GM19239 (cell line): Measurements from ENCODE around the gene GATC.
"Not testable (repeated sequence)": the region's sequence is repeated elsewhere in the genome, so short reads cannot be mapped to it uniquely, and the experiment has no call there.

Experiments used
- DNase-seq: peaks from one replicate; pipeline ENCODE4 v3.0.0; 2011; ENCODE audit warnings: low spot score; ENCODE audit not compliant: insufficient read length
- FAIRE-seq: peaks from 2 replicates; lab custom pipeline; 2011; peaks lifted over from hg19 to GRCh38; lab: Jason Lieb, UNC

The GATC gene

DNA sequence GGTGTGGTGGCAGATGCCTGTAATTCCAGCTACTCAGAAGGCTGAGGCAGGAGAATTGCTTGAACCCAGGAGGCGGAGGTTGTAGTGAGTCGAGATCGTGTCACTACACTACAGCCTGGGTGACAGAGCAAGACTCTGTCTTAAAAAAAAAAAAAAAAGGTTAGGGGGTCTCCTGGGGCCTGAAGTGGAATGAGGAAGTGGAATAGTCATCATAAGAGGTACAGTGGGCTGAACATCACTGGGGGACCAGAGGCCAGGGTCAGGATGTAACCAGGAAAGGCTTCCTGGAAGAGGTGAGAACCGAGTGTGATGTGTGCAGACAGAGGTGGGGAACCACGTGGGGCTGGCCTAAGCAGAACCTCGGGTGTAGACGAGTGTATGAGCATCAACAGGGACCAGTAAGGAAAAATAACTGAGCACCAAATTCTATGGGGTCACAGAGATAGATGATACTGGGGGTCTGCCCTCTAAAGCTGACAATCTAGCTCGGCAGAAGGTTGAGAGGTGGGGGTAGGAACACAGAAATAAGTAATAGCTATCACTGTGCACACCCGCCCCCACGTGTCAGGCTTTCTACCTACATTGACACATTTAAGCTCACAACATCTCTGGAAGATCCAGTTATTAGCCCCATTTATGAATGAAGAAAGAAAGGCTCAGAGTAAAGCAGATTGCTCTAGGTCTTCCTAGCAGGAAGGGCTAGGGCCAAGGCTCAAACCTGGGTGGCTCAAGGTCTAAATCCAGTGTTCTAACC, 13.3 kb upstream of the GATC start:
- no peak for DNase-seq
- FAIRE-seq, result no peak

DNA sequence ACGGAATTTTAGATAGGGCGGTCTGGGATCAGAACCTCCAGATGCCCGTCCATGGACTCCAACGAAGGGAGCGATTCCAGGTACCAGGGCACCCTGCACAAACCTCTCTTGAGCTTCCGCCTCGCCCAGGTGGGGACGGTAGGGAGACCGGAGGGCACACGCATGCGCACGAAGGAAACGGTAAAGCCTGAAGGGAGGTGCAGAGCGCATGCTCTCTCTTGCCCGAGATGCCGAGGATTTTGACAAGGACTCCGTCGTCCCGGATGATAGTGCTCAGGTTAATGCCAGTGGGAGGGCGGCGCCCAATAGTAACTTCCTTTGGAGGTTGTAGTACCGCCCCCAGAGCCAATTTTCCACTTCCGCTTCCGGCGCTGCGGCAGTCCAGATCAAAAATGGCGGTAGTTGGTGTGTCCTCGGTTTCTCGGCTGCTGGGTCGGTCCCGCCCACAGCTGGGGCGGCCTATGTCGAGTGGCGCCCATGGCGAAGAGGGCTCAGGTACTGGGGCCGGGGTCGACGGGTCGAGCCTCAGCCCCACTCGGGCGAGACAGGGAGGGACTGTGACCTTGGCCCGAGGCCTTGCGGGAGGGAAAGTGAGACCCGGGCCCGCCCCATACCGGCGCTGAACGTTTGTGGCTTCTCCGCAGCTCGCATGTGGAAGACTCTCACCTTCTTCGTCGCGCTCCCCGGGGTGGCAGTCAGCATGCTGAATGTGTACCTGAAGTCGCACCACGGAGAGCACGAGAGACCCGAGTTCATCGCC, 8.3 kb upstream of the GATC start, which contains the start of gene COX6A1:
Gene COX6A1 (plus strand): TSS at position 379 of the 760 bp plus-strand sequence. CDS start 14 bp downstream, at position 393.
- FAIRE-seq, result peak; percentile 98
- DNase-seq, result peak; percentile 89

DNA sequence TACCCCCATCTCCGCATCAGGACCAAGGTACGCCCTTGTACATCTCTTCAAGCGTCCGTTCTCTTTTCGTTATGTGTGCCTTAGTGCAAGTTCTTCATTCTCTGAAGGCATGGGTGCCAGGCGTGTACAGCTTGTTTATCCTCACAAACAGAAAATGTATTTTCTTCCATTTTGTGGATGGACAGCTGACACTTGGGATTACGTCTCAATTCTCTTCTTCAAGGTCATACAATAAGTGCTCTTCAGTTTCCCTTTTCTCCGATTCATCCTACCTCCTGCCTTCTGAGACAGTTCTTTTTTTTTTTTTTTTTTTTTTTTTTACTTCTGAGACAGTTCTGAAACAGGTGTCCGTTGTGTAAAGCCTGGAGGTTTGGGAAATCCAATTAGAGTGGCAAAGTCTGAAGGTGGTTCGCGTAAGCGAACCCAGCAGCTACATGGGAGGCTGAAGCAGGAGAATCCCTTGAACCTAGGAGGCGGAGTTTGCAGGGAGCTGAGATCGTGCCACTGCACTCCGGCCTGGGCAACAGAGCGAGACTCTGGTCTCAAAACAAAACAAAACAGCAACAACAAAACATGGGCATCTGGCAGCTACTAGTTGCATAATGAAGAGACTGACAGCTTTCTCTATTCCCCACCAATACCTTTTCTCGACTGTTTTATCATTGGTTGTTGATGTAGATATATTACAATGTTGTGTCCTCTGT, 7.6 kb upstream of the GATC start:
- DNase-seq, result no peak
- no peak for FAIRE-seq

DNA sequence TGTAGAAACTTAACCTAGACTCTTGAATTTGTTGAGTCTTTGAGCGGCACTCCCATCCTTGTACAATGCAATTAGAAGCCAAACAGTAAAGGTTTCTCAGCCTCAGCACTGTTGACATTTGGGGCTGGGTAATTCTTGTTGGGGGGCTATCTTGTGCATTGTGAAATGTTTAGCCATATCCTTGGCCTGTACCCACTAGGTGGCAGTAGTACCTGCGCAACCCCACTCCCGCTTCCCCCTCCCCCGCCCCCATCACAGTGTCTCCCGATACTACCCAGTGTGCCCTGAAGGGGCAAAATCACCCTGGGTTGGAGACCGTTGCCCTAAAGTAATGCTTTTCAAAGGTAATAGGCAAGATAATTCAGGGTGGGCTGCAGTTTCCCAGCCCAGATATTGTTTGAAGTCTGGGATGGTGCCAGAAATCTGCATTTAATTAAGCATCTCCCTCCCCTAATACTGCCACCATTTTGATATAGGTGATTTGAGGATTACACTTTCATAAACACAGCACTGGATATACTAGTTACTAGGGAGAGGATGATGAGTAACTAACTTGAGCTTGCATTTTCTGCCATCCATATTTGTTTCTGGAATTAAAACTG, 6.5 kb upstream of the GATC start:
- peak; percentile 8 for FAIRE-seq
- DNase-seq, result peak; percentile 56

DNA sequence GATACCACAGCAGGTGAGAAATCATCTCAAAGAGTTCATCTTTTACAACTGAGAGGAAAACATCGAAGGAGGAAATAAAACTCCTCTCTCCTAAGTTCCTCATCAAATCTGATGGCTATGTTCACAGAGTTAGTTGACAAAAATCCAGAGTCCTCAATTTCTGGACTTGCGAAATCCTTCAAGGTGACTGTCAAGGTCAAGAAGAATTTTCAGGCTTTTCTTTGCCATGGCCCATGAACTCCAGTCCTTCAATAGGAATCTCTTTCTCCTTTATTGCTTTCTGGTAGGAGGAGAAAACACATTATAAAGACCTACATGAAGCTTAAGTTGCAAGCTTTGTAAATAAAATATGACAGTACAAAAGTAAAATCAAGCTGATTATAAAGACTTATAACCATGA, 1.6 kb upstream of the GATC start:
- no peak for FAIRE-seq
- no peak for DNase-seq

DNA sequence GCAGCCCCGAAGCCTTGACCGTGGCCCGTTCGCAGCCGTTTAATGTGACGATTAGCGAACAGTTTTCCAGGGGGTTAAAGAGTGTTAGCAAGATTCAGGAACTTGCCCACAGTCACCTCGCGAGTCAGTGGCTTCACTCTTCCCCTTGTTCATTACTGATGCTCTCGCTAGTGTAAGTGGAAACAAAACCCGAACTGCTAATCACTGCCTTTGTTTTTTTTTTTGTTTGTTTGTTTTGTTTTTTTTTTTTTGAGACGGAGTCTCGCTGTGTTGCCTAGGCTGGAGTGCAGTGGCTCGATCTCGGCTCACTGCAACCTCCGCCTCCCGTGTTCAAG, 567 bp downstream of the GATC start:
- not testable (repeated sequence) for FAIRE-seq, DNase-seq

DNA sequence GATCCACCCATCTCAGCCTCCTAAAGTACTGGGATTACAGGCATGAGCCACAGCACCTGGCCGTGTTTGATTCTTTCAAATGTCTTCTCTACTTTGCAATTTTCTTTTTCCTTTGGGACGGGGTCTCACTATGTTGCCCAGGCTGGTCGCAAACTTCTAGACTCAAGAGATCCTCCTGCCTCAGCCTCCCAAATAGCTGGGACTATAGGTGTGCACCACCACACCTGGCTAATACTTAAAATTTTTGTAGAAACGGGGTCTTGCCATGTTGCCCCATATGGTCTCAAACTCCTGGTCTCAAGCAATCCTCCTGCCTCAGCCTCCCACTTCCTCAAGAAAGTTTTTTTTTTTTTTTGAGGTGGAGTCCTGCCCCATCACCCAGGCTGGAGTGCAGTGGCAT, 1.7 kb downstream of the GATC start:
- FAIRE-seq (no peak), DNase-seq (no peak)

DNA sequence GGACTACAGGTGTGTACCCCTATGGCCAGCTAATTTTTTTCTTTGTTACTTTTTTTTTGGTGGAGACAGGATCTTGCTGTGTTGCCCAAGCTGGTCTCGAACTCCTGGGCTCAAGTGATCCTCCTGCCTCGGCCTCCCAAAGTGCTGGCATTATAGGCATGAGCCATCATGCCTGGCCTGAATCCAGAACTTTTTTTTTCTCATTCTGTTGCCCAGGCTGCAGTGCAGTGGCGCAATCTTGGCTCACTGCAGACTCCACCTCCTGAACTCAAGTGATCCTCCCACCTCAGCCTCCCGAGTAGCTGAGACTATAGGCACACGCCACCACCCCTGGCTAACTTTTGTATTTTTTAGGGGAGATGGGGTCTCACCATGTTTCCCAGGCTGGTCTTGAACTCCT, 6.3 kb downstream of the GATC start:
- FAIRE-seq, DNase-seq: not testable (repeated sequence)

DNA sequence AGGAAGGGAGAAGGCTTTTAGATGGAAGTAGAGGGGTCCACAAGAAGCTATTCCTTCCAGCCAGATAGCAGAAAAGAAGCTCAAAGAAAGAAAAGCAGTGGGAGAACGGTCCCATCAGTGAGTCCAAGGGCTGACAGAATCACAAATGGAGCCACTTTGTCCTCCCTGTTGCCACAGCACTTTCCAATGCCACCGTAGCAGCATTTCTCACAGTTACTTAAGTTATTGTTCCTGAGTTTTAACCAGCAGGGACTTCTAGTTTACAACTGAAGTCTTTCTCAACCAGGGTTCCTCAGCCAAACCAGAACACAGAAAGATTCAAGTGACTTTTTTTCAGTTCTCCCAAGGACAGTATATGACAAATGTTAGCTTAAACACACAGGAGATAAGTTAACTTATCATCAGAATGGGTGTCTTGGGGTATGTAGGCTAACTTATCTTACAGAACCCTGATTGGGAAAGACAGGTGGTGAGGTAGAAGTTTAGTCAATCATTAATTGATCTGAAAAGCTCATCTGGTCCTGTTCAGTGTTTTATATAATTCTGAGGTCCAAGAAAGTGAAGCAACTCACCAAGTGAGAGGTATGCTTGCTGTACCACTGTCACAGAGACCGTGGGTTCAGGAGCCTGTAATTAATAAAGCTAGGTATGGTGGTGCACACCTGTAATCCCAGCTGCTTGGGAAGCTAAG, 7.0 kb downstream of the GATC start:
- FAIRE-seq (no peak), DNase-seq (no peak)

DNA sequence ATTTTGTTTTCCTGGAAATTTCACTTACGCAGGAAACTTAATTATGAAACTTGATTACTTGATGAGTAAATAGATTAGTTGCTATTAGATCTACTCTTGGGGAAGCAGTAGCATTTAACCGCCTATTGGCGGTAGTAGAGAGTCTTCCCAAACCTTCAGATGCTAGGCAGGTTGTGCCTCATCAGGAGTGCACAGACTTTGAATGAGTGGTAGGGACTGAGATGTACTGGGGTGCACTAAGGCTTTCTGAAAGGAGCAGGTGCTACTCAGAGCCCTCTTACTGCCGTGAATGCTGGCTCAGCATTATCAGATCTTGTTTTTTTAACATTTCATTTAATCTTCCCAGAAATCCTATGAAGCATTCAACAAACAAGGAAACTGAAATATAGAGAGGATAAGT, 7.7 kb downstream of the GATC start:
- FAIRE-seq (peak; percentile 79), DNase-seq (no peak)

DNA sequence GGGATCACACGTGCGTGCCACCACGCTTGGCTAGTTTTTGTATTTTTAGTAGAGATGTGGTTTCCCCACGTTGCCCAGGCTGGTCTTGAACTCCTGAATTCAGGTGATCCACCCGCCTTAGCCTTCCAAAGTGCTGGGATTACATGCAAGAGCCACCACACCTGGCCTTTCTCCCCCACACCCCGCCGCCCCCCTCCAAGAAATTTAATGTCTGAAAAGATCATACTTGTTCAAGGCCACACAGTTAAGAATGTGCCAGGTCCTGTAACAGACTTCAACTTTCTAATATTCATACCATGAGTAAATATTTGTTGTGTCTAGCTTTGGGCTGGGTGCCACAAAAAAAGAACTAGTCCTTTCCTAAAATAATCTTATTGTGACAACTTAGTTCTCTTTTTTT, 9.1 kb downstream of the GATC start:
- no peak for DNase-seq
- FAIRE-seq, result no peak

DNA sequence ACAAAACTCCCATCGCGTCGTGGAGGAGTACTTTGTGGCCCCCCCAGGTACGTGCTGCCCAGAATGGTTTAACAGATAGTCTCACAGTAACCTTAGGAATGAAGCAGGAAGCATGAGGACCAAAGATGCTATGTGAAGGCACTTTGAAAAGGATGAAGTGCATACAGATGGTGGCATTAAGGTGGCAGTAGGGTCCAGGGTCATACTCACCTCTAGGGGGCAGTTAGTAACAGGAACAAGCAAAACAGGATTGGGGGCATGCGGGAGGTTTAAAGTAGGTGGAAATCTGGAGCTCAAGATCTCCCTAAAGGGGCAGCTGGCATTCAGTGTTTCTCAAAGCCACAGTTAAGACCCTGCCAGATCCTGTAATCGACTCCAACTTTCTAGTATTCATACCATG, 10.9 kb downstream of the GATC start:
- peak; percentile 48 for FAIRE-seq
- DNase-seq, result no peak

DNA sequence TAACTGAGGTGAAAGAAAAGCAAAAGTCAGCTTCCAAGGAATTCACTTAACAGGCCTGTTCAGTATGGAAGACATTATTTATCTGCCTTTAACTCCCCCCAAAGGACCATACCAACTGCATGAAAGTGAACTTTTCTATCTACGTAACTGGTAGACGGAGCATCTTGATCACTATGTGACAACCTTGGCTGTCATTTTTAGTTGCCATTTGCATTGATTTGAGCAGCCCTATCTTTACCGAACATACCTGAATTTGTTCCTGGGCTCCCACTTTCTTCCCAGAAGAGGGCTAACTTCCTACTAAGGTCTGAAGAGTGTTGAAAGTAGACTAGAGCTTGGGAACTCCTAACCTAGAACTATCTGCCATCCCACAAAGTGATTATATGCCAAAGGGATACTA, 13.9 kb downstream of the GATC start:
- DNase-seq (no peak), FAIRE-seq (no peak)

DNA sequence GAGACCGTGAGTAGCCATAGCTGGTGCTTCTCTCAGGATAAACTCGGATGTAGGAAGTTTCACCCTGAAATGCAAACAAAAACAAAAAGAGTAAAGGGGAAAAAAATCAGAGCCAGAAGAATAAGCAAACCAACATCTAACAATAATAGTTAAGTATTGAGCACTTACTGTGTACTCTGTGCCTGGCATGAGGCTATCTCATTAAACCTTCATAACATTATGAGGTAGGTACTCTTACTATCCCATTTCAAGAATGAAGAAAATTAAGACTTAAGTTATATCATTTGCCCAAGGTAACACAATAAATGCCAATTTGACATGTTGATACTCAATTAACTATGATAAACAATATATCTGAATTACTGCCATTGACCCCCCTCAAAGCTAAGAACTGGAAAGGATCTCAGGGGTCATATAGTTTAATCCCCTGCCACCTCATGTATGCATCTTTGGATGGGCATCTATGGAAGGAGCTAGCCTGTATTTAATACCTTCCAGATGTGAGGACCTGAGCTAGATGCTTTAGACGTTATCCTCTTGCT, 15.9 kb downstream of the GATC start:
- DNase-seq (no peak), FAIRE-seq (no peak)

DNA sequence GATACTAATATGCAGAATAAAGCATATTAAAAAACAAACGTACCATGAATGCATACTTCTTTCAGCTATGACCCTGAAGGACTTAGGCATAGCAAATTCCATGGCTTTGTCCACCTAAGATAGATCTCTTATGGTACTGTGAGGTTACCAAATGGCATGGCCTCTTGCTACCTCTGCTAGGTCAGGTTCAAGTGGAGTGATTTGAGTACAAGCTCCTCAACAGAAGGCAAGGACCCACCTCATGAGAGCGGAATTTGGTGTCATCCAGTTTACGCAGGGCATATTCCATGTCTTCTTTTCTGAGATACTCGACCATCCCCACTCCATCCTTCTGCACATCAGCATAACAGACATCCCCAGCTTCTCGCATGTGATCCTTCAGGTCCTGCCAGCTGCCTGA, 17.5 kb downstream of the GATC start:
- FAIRE-seq, result no peak

DNA sequence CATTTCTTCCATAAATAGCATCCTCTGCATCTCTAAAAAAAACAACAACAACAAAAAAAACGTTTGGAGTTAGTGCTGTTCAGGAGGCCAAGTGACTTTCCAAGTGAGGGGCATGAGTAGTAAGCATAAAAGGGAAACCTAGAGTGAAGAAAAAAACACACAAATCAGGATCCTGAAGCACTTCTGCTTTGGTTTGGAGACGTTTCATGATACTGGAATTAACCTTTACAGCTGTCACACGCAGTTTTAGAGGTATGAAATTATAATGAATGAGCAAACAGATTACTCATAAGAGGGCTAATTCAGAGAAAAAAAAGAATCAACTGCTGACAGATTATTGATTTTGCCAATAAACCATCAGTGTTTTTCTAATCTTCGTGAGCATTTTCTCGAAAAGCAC, 19.5 kb downstream of the GATC start:
- no peak for DNase-seq
- FAIRE-seq, result no peak

More for the DNA sequence above, 17.5 kb downstream of the GATC start:
- DNase-seq, result no peak

DNA sequence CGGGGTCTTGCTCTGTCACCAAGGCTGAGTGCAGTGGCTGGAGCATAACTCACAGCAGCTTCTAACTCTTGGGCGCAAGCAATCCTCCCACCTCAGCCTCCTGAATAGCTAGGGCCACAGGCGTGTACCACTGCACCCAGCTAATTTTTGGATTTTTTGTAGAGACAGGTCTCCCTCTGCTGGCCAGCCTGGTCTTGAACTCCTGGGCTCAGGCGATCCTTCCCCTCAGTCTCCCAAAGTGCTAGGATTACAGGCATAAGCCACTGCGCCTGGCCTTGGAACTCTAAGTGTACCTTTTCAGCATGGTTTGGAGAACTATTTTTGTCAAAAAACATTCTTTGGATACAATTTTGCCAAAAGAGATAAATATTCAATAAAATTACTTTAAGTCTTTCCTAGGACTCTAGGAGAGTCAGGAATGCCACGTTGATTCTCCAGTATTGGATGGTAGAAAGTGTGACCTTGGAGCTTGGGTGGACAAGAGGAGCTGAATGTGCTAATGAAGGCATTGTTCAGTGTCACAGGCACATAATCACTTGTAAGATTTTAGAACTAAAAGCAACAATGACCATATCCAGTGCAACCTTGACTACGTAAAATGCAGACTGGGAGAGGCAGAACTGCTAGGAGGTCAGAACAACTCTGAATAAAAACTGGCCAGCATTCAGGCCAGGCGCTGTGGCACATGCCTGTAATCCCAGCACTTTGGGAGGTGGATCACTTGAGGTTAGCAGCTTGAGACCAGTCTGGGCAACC, 20.5 kb downstream of the GATC start:
- no peak for DNase-seq
- no peak for FAIRE-seq

DNA sequence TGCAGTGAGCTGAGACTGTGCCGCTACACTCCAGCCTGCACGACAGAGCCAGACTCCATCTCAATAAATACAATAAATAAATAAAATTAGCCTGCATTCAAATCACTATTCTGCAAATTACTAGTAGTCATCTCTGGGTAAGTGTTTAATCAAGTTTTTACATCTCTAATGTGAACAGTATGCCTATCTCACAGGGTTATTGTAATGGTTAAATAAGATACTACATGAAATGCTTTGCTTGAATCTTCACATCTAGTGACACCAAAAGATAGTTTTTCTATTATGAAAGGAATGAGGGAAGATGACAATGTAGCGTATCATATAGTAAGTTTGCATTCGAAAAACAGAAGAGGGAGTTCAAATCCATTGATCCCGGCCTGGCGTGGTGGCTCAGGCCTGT, 21.2 kb downstream of the GATC start:
- FAIRE-seq (no peak), DNase-seq (no peak)

DNA sequence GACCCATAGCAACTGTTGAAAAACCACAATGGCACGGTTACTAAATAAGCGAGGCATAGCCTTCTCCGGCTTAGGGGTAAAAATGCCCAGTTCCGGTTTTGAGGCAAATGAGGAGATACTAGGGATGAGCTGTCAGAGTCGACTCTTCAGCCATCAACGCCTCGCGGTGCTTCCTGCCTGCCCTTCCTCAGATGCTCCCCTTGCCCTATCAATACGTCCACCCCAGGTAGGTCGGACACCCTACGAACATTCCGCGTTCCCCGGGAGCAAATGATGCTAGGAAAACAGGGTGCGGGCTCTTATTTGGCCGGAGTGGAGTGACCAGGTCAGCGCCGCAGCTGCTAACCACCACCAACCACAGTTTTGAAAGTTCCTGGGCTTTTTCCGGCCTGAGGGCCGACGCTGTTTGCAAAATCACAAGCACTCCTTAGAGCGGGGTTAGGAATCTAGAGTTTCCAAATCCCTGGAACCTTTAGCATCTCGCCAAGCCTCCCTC, 22.1 kb downstream of the GATC start:
- DNase-seq (peak; percentile 28), FAIRE-seq (no peak)
